Smooth muscle cell (in vitro differentiated cells): ENCODE data around the gene C20orf204. TPM values are rescaled to one million over a fixed set of nuclear protein-coding genes. Genes with fewer than 3 reads are reported as not detected.

ENCODE experiments used
- DNase-seq: peaks from one replicate; lab custom pipeline; 2025; ENCODE audit not compliant: unreplicated experiment; lab: John Stamatoyannopoulos, UW
- H2AFZ ChIP-seq: fragments of 200-600 bp; sonication (generic); 2 replicates; pipeline ENCODE4 v1.6.0; 2016; ENCODE audit warnings: antibody characterized with exemption, low read depth, mild to moderate bottlenecking
- H3F3A ChIP-seq: fragments of 200-600 bp; sonication (generic); 2 replicates; pipeline ENCODE4 v1.6.0; 2017; ENCODE audit warnings: antibody characterized with exemption, low read depth
- H3K27ac ChIP-seq: fragments of 200-600 bp; sonication (generic); 2 replicates; pipeline ENCODE4 v1.5.1; 2016; ENCODE audit warnings: low read depth, mild to moderate bottlenecking
- H3K27me3 ChIP-seq: fragments of 200-600 bp; sonication (generic); 2 replicates; pipeline ENCODE4 v1.6.1; 2016; ENCODE audit warnings: low read depth, mild to moderate bottlenecking
- H3K36me3 ChIP-seq: fragments of 200-600 bp; sonication (generic); 2 replicates; pipeline ENCODE4 v1.5.1; 2016; ENCODE audit warnings: low read depth
- H3K4me1 ChIP-seq: fragments of 200-600 bp; sonication (generic); 2 replicates; pipeline ENCODE4 v1.5.1; 2016; ENCODE audit warnings: low read depth
- H3K4me2 ChIP-seq: fragments of 200-600 bp; sonication (generic); 2 replicates; pipeline ENCODE4 v1.6.0; 2016; ENCODE audit warnings: mild to moderate bottlenecking
- H3K4me3 ChIP-seq: fragments of 200-600 bp; sonication (generic); 2 replicates; pipeline ENCODE4 v1.5.1; 2016; ENCODE audit warnings: mild to moderate bottlenecking
- H3K79me2 ChIP-seq: fragments of 200-600 bp; sonication (generic); 2 replicates; pipeline ENCODE4 v1.6.0; 2016; ENCODE audit warnings: low read depth, mild to moderate bottlenecking
- H3K9ac ChIP-seq: fragments of 200-600 bp; sonication (generic); 2 replicates; pipeline ENCODE4 v1.6.0; 2016; ENCODE audit warnings: low read depth
- H3K9me3 ChIP-seq: fragments of 200-600 bp; sonication (generic); replicated peaks from 2 replicates; pipeline ENCODE4 v1.5.1; 2016; ENCODE audit warnings: low read depth
- H4K20me1 ChIP-seq: fragments of 200-600 bp; sonication (generic); 2 replicates; pipeline ENCODE4 v1.6.0; 2016; ENCODE audit warnings: low read depth
- CTCF ChIP-seq: fragments of 200-600 bp; sonication (generic); IDR thresholded peaks from 2 replicates; pipeline ENCODE4 v1.5.1; 2017; ENCODE audit warnings: borderline replicate concordance, mild to moderate bottlenecking, antibody characterized with exemption; ENCODE audit not compliant: insufficient read depth, poor library complexity, severe bottlenecking
- WGBS: methylation state at CpG from one replicate; pipeline ENCODE4 v1.1.7; 2016; ENCODE audit warnings: low lambda C conversion rate; 5-methylcytosine and 5-hydroxymethylcytosine counted together
- polyA plus RNA-seq: library from polyadenylated mRNA; unstranded; fragments of >200 nt; fragmentation: Nextera tagmentation; extraction: Ambion mirVana; gene quantifications from 2 replicates; pipeline ENCODE4 v1.2.1, GENCODE V29; 2016
- total RNA-seq: library from RNA; depleted of rRNA; stranded (reverse); fragments of >200 nt; gene quantifications from 2 replicates; pipeline ENCODE4 v1.2.3, GENCODE V29; 2014

The C20orf204 gene
- total and polyA plus RNA-seq, 2 experiments from 2014 or later = 0.09 to 0.87 TPM

GRCh38 chr20:64023361-64024140 is 12.4 kb upstream of the C20orf204 start:
- Histone ChIP-seq H2AFZ (no peak overlapping the region), H3K9me3 (no peaks in the 10 kb centered on the region), H3F3A (no peaks in the 10 kb centered on the region), H3K4me2 (no peak overlapping the region), H3K4me1 (no peaks in the 10 kb centered on the region), H4K20me1 (peaks cover 7% of the 10 kb centered on the region), H3K27me3 (no peaks in the 10 kb centered on the region), H3K79me2 (no peaks in the 10 kb centered on the region), H3K4me3 (no peak overlapping the region), H3K9ac (no peak overlapping the region), H3K36me3 (peaks cover 4% of the 10 kb centered on the region), H3K27ac (no peak overlapping the region)
- DNase-seq = no peak
- no peak for TF ChIP-seq CTCF
- WGBS = 97% methylated on average over 13 of the region's 15 CpGs

- Histone ChIP-seq H4K20me1 (peaks cover 7% of the 10 kb centered on the region), H2AFZ (no peak overlapping the region), H3K36me3 (peaks cover 4% of the 10 kb centered on the region), H3K9me3 (no peaks in the 10 kb centered on the region), H3K4me1 (no peaks in the 10 kb centered on the region), H3K27me3 (no peaks in the 10 kb centered on the region), H3K79me2 (no peaks in the 10 kb centered on the region), H3K27ac (no peak overlapping the region), H3K9ac (no peak overlapping the region), H3K4me2 (no peak overlapping the region), H3F3A (no peaks in the 10 kb centered on the region), H3K4me3 (no peak overlapping the region)
- WGBS = 93% methylated on average over 17 of the region's 17 CpGs
- DNase-seq = no peak
- no peak for TF ChIP-seq CTCF
Measured at GRCh38 chr20:64024141-64024990, 11.6 kb upstream of the C20orf204 start.

GRCh38 chr20:64025101-64025825 is 10.7 kb upstream of the C20orf204 start:
- H3K27ac ChIP-seq = no peak overlapping the region
- H2AFZ ChIP-seq = no peak overlapping the region
- DNase-seq = no peak
- H3K9me3 ChIP-seq = no peaks in the 10 kb centered on the region
- no peak for TF ChIP-seq CTCF
- peaks cover 4% of the 10 kb centered on the region for H3K36me3 ChIP-seq
- H3K9ac ChIP-seq = no peak overlapping the region
- H3K4me3 ChIP-seq = no peak overlapping the region
- no peaks in the 10 kb centered on the region for H3F3A ChIP-seq
- H3K4me2 ChIP-seq = no peak overlapping the region
- no peaks in the 10 kb centered on the region for H3K4me1 ChIP-seq
- WGBS = 97% methylated on average over 18 of the region's 18 CpGs
- H4K20me1 ChIP-seq = peaks cover 7% of the 10 kb centered on the region
- H3K79me2 ChIP-seq = no peaks in the 10 kb centered on the region
- no peaks in the 10 kb centered on the region for H3K27me3 ChIP-seq
